B cell (primary cell): ENCODE measurements around the gene PIGM.

Experiments
- EZH2 ChIP-seq: IDR thresholded peaks from 2 replicates; pipeline ENCODE4 v1.6.1; 2012; ENCODE audit warnings: borderline replicate concordance, low read depth, mild to moderate bottlenecking, moderate library complexity, low read length; ENCODE audit not compliant: insufficient read depth, poor library complexity, severe bottlenecking
- TF ChIP-seq, protein P1 (sequence below): fragments of 200-600 bp; IDR thresholded peaks from one replicate; pipeline ENCODE4 v1.8.0; 2022; ENCODE audit warnings: antibody characterized with exemption, mild to moderate bottlenecking

DNA sequence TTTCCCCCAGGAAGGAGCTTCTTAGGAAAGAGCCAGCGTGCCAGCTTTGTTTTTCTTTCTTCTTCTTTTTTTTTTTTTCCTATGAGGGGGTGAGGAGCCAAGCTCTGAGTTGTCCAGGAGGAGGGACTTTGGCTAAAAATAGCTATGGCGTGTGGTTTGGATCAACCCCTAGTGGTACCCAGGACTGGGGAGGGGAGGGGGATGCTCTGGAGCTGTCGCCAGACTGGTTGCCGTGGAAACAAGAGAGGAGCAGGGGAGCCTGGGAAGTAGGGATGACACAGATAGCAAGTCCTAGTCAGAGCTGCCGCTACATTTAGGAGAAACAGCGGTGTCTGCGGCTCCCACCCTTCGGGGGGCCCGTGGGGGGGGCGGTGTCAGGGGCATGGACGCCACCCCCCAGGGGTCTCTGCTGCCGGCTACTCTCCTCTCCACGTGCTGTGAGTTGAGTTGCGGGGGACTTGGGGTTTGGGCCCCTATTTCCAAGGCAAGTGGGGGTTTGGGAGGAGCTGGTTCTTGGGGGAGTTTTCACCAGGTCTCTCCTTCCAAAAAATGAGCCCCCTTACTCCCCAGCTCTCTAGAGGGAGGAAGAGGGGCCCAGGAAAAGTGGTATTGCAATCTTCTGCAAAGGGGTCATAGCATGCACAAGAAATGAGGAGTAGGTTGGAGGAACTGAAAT, 49.6 kb upstream of the PIGM start, which contains the start of gene KCNJ9:
- TF ChIP-seq, protein P1, sequence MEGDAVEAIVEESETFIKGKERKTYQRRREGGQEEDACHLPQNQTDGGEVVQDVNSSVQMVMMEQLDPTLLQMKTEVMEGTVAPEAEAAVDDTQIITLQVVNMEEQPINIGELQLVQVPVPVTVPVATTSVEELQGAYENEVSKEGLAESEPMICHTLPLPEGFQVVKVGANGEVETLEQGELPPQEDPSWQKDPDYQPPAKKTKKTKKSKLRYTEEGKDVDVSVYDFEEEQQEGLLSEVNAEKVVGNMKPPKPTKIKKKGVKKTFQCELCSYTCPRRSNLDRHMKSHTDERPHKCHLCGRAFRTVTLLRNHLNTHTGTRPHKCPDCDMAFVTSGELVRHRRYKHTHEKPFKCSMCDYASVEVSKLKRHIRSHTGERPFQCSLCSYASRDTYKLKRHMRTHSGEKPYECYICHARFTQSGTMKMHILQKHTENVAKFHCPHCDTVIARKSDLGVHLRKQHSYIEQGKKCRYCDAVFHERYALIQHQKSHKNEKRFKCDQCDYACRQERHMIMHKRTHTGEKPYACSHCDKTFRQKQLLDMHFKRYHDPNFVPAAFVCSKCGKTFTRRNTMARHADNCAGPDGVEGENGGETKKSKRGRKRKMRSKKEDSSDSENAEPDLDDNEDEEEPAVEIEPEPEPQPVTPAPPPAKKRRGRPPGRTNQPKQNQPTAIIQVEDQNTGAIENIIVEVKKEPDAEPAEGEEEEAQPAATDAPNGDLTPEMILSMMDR, result no peak
- no peak for TF ChIP-seq EZH2
